Measurements from ENCODE around the gene AHSG.

The AHSG gene

DNA sequence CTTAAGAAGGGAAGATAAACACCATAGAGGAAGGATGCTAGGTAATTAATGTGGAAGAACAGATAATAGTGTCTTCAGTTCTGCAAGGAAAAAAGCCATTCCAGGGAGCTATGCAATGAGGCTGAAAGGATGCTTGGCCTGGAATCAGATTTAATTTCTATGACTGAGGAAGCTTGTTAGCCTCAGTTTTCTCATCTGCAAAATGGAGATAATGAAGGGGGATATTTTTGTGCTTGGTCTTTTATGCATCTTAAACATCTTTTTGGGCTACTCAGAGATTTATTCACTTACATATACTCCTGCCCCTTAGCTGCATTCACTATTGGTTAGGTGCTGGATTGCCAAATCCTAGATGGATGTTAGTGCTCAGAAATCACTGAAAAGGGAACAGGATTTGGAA lies 25.7 kb upstream of the AHSG start:
- no peak overlapping the region for H3K4me3 ChIP-seq (IDR thresholded peaks at IDR 0.05; ENCODE audit: insufficient read depth, low read depth, low read length)
- no peak overlapping the region for H2AFZ ChIP-seq (ENCODE audit: low read depth)
- TF ChIP-seq, protein P1, sequence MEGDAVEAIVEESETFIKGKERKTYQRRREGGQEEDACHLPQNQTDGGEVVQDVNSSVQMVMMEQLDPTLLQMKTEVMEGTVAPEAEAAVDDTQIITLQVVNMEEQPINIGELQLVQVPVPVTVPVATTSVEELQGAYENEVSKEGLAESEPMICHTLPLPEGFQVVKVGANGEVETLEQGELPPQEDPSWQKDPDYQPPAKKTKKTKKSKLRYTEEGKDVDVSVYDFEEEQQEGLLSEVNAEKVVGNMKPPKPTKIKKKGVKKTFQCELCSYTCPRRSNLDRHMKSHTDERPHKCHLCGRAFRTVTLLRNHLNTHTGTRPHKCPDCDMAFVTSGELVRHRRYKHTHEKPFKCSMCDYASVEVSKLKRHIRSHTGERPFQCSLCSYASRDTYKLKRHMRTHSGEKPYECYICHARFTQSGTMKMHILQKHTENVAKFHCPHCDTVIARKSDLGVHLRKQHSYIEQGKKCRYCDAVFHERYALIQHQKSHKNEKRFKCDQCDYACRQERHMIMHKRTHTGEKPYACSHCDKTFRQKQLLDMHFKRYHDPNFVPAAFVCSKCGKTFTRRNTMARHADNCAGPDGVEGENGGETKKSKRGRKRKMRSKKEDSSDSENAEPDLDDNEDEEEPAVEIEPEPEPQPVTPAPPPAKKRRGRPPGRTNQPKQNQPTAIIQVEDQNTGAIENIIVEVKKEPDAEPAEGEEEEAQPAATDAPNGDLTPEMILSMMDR (conservative IDR thresholded peaks at IDR 0.05; ENCODE audit: low read depth, low read length) = no peak
- H3K27ac ChIP-seq = no peak overlapping the region
- H3K27me3 ChIP-seq (ENCODE audit: insufficient read depth, low read depth) = no peaks in the 10 kb centered on the region
- no peaks in the 10 kb centered on the region for H3K79me2 ChIP-seq (ENCODE audit: insufficient read depth, low read depth)
- no peak overlapping the region for H3K4me2 ChIP-seq
- H4K20me1 ChIP-seq (ENCODE audit: insufficient read depth) = no peaks in the 10 kb centered on the region
- no peaks in the 10 kb centered on the region for H3K4me1 ChIP-seq (ENCODE audit: low read depth, poor library complexity, severe bottlenecking)
- H3K36me3 ChIP-seq (ENCODE audit: insufficient read depth) = peaks cover 3% of the 10 kb centered on the region; the same call in 1 of the 2 replicates
- no peak overlapping the region for H3K9ac ChIP-seq

DNA sequence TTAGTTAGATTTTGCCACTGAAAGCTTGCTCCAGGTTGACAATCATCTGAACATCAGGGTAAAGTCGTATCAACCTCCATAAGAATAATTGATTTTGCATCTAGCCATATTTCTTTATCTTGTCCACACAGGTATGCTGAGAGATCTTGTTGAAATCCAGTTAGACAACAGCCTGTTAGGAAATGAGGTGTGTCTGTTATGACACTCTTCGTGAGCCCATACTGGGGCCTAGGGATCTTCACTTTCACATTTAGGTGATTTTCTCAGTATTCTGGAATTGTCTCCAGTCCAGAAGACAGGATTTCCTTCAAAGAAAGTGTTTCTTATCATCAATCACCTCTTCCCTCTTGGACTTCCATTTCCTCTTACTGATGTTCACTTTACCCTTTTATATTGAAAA lies 24.2 kb upstream of the AHSG start:
- H3K36me3 ChIP-seq (ENCODE audit: insufficient read depth) = peaks cover 3% of the 10 kb centered on the region; the same call in 1 of the 2 replicates
- no peak overlapping the region for H3K4me3 ChIP-seq (IDR thresholded peaks at IDR 0.05; ENCODE audit: insufficient read depth, low read depth, low read length)
- no peak overlapping the region for H2AFZ ChIP-seq (ENCODE audit: low read depth)
- H3K79me2 ChIP-seq (ENCODE audit: insufficient read depth, low read depth) = no peaks in the 10 kb centered on the region
- no peaks in the 10 kb centered on the region for H3K27me3 ChIP-seq (ENCODE audit: insufficient read depth, low read depth)
- no peak overlapping the region for H3K27ac ChIP-seq
- TF ChIP-seq, protein P1 (conservative IDR thresholded peaks at IDR 0.05; ENCODE audit: low read depth, low read length) = no peak
- no peak overlapping the region for H3K9ac ChIP-seq
- H3K4me2 ChIP-seq = no peak overlapping the region
- no peaks in the 10 kb centered on the region for H3K4me1 ChIP-seq (ENCODE audit: low read depth, poor library complexity, severe bottlenecking)
- no peaks in the 10 kb centered on the region for H4K20me1 ChIP-seq (ENCODE audit: insufficient read depth)

DNA sequence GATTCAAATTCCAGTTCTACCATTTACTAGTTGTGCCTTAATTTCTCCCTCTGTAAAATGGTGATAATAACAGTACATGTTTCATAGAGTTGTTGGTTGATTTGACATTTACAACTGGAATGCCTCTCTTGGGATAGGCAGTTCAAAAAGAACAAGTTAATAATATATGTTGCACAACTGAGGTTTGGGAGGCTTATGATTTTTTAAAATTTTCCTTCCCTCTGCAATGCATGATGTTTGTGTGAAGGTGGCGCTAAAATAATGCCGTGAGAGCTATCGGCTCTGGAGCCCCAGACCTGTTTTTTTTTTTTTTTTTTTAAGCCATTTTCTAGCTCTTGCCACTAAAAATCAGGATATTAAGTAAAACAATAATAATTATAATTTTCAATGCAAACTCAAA lies 23.7 kb upstream of the AHSG start:
- Histone ChIP-seq H3K36me3 (ENCODE audit: insufficient read depth) (peaks cover 2% of the 10 kb centered on the region; the same call in 1 of the 2 replicates), H2AFZ (ENCODE audit: low read depth) (no peak overlapping the region), H3K79me2 (ENCODE audit: insufficient read depth, low read depth) (no peaks in the 10 kb centered on the region), H3K4me2 (no peak overlapping the region), H4K20me1 (ENCODE audit: insufficient read depth) (no peaks in the 10 kb centered on the region), H3K9ac (no peak overlapping the region), H3K27me3 (ENCODE audit: insufficient read depth, low read depth) (no peaks in the 10 kb centered on the region), H3K4me3 (IDR thresholded peaks at IDR 0.05; ENCODE audit: insufficient read depth, low read depth, low read length) (no peak overlapping the region), H3K27ac (no peak overlapping the region), H3K4me1 (ENCODE audit: low read depth, poor library complexity, severe bottlenecking) (no peaks in the 10 kb centered on the region)
- TF ChIP-seq, protein P1 (conservative IDR thresholded peaks at IDR 0.05; ENCODE audit: low read depth, low read length) = no peak

DNA sequence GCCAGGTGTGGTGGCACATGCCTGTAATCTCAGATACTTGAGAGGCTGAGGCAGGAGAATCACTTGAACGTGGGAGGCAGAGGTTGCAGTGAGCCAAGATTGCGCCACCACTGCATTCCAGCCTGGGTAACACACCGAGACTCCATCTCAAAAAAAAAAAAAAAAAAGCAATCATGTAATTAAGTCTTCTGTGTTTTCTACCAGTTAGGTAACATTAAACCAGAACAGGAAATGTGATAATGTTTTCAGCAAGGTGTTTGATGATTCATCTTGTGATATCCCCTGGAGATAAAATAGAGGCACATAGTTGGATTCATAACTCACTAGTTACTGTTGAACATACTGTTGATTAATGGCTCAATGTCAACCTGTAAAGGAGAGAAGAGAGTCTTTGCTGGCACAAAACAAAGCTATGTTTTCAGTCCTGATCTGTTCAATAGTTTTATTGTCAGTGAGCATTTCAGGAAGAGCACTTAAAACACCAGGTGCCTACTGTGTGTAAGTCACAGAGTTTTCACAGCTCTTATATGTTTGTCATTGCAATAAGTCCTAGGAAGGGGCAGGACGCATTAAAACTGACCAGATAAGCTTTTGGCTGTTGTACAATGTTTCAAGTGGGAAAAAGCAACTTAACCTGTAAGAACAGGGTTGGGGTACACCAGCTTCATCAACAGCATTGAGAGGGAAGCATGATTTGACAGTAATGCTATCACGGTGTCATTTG lies 22.8 kb upstream of the AHSG start:
- Histone ChIP-seq H2AFZ (ENCODE audit: low read depth) (no peak overlapping the region), H4K20me1 (ENCODE audit: insufficient read depth) (no peaks in the 10 kb centered on the region), H3K27me3 (ENCODE audit: insufficient read depth, low read depth) (no peaks in the 10 kb centered on the region), H3K9ac (no peak overlapping the region), H3K4me1 (ENCODE audit: low read depth, poor library complexity, severe bottlenecking) (no peaks in the 10 kb centered on the region), H3K36me3 (ENCODE audit: insufficient read depth) (no peaks in the 10 kb centered on the region), H3K79me2 (ENCODE audit: insufficient read depth, low read depth) (no peaks in the 10 kb centered on the region), H3K4me3 (IDR thresholded peaks at IDR 0.05; ENCODE audit: insufficient read depth, low read depth, low read length) (no peak overlapping the region), H3K4me2 (no peak overlapping the region), H3K27ac (no peak overlapping the region)
- TF ChIP-seq, protein P1 (conservative IDR thresholded peaks at IDR 0.05; ENCODE audit: low read depth, low read length) = no peak
